HFFc6 (cell line): ENCODE results near the gene C15orf61. TPM values are rescaled to one million over a fixed set of nuclear protein-coding genes. Genes with fewer than 3 reads are reported as not detected.

Source experiments
- DNase-seq: peaks from one replicate; pipeline ENCODE4 v3.0.0-alpha.2; 2018
- H3K27ac Mint-ChIP-seq: 2 replicates; pipeline ENCODE4 v1.8.0; 2020; ENCODE audit warnings: mild to moderate bottlenecking, mixed read lengths
- H3K27me3 Mint-ChIP-seq: 2 replicates; pipeline ENCODE4 v1.8.0; 2021; ENCODE audit warnings: mild to moderate bottlenecking, moderate library complexity, mixed read lengths; ENCODE audit not compliant: insufficient read depth
- H3K36me3 Mint-ChIP-seq: 2 replicates; pipeline ENCODE4 v1.8.0; 2021; ENCODE audit warnings: low read depth, mixed read lengths
- H3K4me1 Mint-ChIP-seq: 2 replicates; pipeline ENCODE4 v1.8.0; 2020; ENCODE audit warnings: low read depth, mixed read lengths
- H3K4me3 Mint-ChIP-seq: 2 replicates; pipeline ENCODE4 v1.8.0; 2020; ENCODE audit warnings: mild to moderate bottlenecking, moderate library complexity, mixed read lengths
- H3K9me3 Mint-ChIP-seq: 2 replicates; pipeline ENCODE4 v1.8.0; 2020; ENCODE audit warnings: mild to moderate bottlenecking, mixed read lengths
- total RNA-seq, 6 experiments: library from RNA; stranded (reverse); fragmentation: NEBNext Ultra II Directional; extraction: Animal tissue kit (Norgen Biotek cat#: 25700); gene quantifications; 2 replicates in 1 of 6; 3 replicates in 5 of 6; pipeline ENCODE4 v1.2.3, GENCODE V29; 2021
- TF ChIP-seq, protein P1 (sequence below): fragments of 200-600 bp; sonication (generic); IDR thresholded peaks from 2 replicates; pipeline ENCODE4 v1.5.0; 2021; ENCODE audit warnings: antibody characterized with exemption, mild to moderate bottlenecking

The C15orf61 gene
- total RNA-seq, 6 experiments from 2014 or later, result 5.1 to 7.5 (median 5.9) TPM

DNA sequence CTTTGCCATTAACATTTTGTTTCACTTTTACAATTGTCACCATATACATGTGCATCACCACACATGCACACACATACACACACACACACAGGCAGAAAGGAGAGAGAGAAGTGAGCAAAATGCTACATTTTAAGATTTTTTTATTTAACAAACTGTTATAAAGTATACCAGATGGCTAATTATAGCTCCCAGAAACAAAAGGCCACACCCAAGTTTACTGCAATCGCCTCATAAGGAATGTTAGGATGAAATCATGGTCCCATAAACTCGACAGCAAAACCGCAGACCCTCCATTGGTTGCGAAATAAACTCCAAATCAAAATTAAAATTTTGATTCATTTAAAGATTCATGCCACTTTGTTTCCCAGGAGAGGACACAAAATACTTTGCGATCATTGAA lies 16.1 kb upstream of the C15orf61 start:
- no peaks in the 10 kb centered on the region for H3K36me3 Mint-ChIP-seq
- H3K4me1 Mint-ChIP-seq, result peaks cover 60% of the 10 kb centered on the region
- no peaks in the 10 kb centered on the region for H3K9me3 Mint-ChIP-seq
- peak overlapping the region; percentile 65 for H3K4me3 Mint-ChIP-seq
- H3K27me3 Mint-ChIP-seq, result no peaks in the 10 kb centered on the region
- peak overlapping the region; percentile 66 for H3K27ac Mint-ChIP-seq
- TF ChIP-seq, protein P1, sequence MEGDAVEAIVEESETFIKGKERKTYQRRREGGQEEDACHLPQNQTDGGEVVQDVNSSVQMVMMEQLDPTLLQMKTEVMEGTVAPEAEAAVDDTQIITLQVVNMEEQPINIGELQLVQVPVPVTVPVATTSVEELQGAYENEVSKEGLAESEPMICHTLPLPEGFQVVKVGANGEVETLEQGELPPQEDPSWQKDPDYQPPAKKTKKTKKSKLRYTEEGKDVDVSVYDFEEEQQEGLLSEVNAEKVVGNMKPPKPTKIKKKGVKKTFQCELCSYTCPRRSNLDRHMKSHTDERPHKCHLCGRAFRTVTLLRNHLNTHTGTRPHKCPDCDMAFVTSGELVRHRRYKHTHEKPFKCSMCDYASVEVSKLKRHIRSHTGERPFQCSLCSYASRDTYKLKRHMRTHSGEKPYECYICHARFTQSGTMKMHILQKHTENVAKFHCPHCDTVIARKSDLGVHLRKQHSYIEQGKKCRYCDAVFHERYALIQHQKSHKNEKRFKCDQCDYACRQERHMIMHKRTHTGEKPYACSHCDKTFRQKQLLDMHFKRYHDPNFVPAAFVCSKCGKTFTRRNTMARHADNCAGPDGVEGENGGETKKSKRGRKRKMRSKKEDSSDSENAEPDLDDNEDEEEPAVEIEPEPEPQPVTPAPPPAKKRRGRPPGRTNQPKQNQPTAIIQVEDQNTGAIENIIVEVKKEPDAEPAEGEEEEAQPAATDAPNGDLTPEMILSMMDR, result no peak
- DNase-seq, result peak; percentile 40

GRCh38 chr15:67505675-67506572 lies 15.0 kb upstream of the C15orf61 start:
- TF ChIP-seq, protein P1, result no peak
- Mint-ChIP-seq H3K27me3 (no peaks in the 10 kb centered on the region), H3K27ac (no peak overlapping the region), H3K4me3 (no peak overlapping the region), H3K36me3 (no peaks in the 10 kb centered on the region), H3K4me1 (peaks cover 71% of the 10 kb centered on the region), H3K9me3 (no peaks in the 10 kb centered on the region)
- DNase-seq, result no peak

- TF ChIP-seq, protein P1, result no peak
- Mint-ChIP-seq H3K9me3 (no peaks in the 10 kb centered on the region), H3K4me1 (peaks cover 73% of the 10 kb centered on the region), H3K27ac (no peak overlapping the region), H3K4me3 (no peak overlapping the region), H3K36me3 (0 out of 2 replicates have a peak, but pooled peaks cover 4% of the 10 kb centered on the region), H3K27me3 (no peaks in the 10 kb centered on the region)
- no peak for DNase-seq
Measured at GRCh38 chr15:67506775-67507747, 13.9 kb upstream of the C15orf61 start.

DNA sequence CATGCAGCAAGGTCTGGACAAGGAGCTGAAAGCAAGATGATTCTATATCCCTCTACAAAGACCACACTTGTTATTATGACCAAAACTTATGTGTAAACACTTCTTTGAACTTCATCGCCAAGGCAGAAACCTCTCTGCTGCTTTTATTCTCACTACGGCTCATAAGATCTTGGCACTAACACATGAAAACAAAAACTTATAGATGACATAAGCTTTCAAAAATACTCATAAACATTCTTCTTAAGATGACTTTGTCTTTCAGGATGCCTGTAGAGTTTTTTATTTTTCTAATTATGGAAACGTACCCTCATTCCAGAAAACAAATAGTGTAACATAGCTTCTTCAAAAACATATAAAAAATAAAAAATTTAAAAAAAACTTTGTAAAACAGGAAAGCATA lies 12.5 kb upstream of the C15orf61 start:
- peak; percentile 40 for DNase-seq
- Mint-ChIP-seq H3K4me1 (peaks cover 72% of the 10 kb centered on the region), H3K9me3 (no peaks in the 10 kb centered on the region), H3K27ac (peak overlapping the region; percentile 49), H3K27me3 (no peaks in the 10 kb centered on the region), H3K4me3 (peak overlapping the region; percentile 31), H3K36me3 (peaks cover 14% of the 10 kb centered on the region)
- TF ChIP-seq, protein P1, result no peak

GRCh38 chr15:67509918-67510317 lies 11.0 kb upstream of the C15orf61 start:
- Mint-ChIP-seq H3K36me3 (peaks cover 26% of the 10 kb centered on the region), H3K27ac (peak overlapping the region; percentile 89), H3K4me1 (peaks cover 57% of the 10 kb centered on the region), H3K9me3 (no peaks in the 10 kb centered on the region), H3K27me3 (no peaks in the 10 kb centered on the region), H3K4me3 (peak overlapping the region; percentile 59)
- no peak for DNase-seq
- TF ChIP-seq, protein P1, result no peak
